NCI-H69 (cell line): ENCODE measurements around the gene KAT7.

ENCODE experiments used
- DNase-seq: peaks from one replicate; lab custom pipeline; 2025; lab: John Stamatoyannopoulos, UW

Gene KAT7

GRCh38 chr17:49842846-49843245 is 54.4 kb downstream of the KAT7 start:
- no peak for DNase-seq

DNA sequence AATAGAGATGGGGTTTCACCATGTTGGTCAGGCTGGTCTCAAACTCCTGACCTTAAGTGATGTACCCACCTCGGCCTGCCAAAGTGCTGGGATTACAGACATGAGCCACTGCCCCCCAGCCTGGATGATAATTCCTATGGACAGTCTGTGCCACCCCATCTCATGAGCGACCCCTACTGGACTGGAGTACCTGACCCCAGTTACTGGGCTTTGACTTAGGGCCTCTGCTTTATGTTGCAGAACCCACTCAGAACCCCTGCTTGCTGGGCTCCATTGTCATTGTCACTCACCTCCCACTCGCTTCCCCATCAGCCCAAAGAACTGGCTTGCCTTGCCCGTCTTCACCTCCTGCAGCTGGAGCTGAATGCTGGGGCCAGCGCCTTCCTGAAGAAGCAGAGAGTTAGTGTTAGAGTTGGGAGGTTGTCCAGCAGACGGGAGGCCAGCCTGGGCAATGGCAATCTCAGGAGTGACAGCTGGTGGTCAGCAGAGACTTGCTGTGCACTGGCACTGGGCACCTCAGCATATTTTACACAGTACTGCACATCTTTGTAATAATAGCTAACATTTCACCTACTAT is 55.4 kb downstream of the KAT7 start:
- peak; percentile 42 for DNase-seq

GRCh38 chr17:49845321-49845720 is 56.8 kb downstream of the KAT7 start:
- DNase-seq, result no peak

DNA sequence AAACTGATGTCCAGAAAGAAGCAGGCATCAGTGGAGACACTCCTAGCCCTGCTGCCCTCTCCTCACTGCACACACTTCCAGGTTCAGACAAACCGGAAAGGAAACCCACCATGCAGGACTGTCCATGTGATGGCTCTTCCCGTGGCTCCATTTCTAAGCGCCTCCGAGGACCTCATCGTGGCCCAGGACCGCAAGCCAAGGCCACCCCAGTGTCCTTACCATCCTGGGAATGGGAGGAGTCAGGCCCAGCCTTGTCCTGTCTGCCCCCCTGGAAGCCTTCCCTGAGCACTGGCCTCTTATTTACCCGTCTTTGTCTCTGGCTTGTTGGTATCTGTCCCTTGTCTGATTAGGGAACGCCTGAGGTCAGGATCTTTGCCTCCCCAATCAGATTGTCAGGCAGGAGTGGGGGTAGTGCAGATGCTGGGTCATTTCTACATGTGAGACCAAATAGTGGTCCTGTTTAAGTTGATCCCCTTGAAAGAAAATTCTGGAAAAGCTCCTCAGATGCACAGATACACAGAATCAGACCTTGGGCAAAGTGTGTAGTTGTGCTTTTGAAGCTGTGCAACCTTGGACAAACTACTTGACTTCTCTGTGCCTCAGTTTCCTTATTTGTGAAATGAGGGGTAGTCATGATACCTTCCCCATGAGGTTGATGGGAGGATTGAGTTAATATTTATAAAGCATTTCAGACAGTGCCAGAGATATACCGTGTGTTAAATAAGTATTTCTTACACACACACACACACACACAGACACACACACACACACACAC is 58.6 kb downstream of the KAT7 start:
- DNase-seq, result no peak

- no peak for DNase-seq
These were observed 59.6 kb downstream of the KAT7 start, which contains the start of gene TAC4 for GRCh38 chr17:49848019-49848473. Gene TAC4, minus strand, starts transcription at chr17:49848069. Its CDS starts 52 bp downstream, at chr17:49848017.

- DNase-seq, result no peak
These were observed 60.3 kb downstream of the KAT7 start for GRCh38 chr17:49848739-49849138.

GRCh38 chr17:49850218-49850610 is 61.7 kb downstream of the KAT7 start:
- no peak for DNase-seq

DNA sequence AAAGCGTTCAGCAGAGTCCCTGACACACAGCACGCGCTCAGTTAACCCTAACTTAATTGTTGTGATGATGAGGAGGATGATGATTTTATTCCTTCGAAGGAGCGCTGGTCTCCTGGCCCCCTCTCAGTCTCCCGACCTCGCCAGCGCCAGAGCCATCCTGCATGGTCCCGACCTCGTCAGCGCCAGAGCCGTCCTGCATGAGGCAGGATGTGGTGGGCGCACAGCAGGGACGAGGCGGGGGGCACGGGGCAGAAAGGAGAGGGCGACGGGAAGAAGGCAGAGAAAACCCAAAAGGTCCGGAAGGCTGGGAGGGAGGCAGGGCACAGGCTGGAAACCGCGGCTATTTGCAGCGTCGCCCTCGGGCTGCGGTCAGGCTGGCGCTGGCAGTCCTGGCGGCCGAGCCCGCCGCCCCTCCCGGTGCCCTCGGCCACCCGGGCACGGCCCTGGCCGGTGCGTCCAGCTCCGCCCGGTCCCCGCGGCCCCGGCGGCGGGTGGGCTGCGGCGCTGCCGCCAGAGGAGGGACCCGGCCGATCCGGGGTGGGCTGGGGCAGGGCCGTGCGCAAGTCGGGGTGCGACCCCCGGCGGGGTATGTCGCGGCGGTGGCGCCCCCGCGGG is 62.4 kb downstream of the KAT7 start:
- DNase-seq, result peak; percentile 34

DNA sequence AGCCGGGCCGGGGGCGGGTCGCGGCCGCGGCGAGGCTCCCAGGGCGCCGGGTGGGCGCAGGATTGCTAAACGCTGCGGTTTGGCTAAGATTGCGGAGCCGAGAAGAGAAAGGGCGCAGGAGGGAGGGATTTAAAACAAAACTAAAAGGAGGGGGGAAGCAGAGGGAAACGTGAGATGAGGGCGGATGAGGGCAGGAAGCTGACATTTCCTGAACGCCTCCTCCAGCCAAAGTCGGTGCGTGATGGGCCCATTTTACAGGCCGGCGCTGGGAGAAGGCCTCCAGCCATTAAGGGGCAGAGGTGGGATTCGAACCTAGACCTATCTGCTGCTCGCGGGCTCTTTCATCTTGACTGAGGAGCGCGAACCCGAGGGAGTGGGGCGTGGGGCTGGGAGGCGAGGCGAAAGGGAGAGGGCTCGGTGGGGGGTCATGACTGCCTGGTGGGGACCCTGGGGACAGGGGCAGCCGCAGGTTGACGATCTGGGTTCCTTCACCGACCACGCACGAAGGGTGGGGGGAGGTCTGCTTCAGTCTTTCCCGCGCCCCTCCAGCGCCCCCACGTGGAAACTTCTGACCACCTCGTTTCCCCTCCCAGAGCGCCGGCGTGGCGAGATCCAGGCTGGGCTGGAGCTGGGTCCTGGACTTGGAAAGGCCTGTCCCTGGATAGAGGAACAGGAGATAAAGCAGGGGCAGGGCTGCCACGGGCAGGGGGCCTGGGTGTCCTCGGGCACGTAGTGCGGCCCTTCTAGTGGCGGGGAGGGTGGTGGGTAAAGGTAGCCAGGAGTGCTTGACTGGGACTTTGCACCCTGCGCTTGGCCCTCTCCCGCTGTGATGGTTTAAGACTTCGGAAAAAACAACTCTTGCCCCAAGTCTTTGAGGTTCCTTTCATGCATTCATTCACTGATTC is 63.2 kb downstream of the KAT7 start:
- peak; percentile 80 for DNase-seq

GRCh38 chr17:49853470-49854015 is 65.1 kb downstream of the KAT7 start:
- DNase-seq, result no peak

GRCh38 chr17:49854126-49854525 is 65.6 kb downstream of the KAT7 start:
- DNase-seq, result no peak

GRCh38 chr17:49858796-49859195 is 70.3 kb downstream of the KAT7 start:
- no peak for DNase-seq

DNA sequence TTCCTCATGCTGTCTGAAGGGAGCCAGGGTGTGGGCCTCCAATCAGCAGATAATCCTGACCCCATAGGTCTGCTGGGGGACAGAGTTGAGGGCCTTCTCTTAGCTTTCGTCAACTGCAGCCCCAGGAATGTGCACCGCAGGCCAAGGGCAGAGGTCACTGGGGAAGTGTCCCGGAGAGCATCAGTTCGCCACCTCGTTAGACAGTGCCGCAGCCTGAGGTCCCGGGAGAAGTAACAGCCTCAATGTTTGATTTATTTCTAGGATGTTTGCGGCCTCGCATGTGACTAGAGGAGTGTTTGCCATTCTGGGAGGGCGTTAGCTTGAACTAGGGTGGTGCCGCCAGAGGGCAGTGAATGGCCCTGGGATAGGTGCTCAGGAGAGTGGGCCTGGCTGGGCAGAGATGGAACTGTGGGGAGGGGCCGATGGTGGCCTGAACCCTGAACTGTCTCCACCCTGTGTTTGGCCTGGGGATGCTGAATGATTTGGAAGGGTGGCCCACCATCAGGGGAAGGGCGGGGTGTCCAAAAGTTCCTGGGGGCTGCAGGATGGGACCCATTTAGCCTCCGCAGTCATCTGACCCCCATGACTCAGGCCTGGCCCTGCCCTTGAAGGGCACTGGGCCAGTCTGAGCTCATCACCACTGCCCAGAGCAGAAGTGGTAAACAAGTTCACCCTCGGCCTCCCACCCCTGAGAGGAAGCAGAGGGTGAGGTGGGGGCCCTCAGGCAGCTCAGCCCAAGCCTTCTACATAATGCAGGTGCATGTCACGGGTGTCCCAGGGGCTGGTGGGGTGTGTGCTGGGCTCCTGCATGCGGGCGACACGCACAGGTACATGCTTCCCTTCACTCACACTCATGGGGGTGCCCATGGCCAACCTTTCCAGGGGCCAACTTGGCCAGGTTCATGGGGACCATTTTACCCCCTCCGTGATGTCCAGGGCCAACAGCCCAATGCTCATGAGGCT is 71.8 kb downstream of the KAT7 start:
- DNase-seq, result peak; percentile 22

GRCh38 chr17:49861150-49861884 is 72.8 kb downstream of the KAT7 start:
- DNase-seq, result peak; percentile 61

DNA sequence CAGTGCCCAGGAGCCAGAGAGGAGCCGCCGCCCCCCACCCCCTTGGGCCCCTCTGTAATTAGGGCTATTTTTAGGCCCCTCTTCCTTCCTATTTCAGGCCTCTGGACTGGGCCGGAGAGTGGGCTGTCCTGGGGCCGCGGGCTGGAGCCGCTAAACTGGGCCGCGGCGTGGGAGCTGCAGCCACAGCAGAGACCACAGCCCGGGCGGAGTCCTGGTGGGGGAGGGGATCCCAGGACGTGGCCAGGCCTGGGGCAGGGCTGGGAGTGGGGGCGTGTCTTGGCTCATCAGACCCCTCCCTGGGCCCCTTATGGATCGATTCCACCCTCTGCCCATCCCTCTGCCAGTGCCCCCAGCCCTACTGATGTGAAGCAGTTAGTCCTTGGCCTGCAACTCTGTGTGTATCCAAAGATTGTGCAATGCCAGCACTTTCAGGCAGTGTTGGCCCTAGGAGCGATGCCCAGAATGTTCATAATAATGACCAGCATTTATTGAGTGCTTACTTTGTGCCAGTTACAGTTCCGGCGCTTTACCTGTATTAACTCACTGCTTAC is 74.4 kb downstream of the KAT7 start:
- no peak for DNase-seq

- DNase-seq, result no peak
These were observed 77.5 kb downstream of the KAT7 start for GRCh38 chr17:49866019-49866380.

DNA sequence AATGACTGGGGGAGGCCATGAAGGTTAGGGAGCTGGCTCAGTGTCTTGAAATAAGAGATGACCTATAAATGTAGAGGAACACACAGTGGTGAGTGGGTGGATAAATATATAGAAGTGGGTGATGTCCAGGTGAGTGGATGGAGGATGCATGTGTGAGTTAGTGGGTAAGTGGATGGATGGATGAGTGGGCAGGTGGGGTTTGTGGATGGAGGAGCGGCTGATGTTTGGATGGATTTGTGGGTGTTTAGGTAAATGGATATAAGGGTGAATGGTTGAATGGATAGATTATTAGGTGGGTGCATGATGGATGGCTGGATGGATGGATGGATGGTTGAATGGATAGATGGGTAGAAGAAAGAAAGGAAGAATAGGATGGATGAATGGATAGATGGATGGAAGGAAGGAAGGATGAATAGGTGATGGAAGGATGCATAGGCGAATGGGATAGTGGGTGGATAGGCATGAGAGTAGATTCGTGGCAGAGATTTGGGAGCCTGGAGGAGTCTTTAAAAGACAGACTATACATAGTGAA is 78.5 kb downstream of the KAT7 start:
- DNase-seq, result no peak

GRCh38 chr17:49869038-49869374 is 80.5 kb downstream of the KAT7 start:
- no peak for DNase-seq

GRCh38 chr17:49870298-49870697 is 81.8 kb downstream of the KAT7 start:
- DNase-seq, result no peak

GRCh38 chr17:49871211-49871610 is 82.7 kb downstream of the KAT7 start:
- no peak for DNase-seq
